Measurements from ENCODE around the gene NPL. TPM values are rescaled to one million over a fixed set of nuclear protein-coding genes. Genes with fewer than 3 reads are reported as not detected.
A peak's percentile ranks its signal among the peaks of the same experiment; 100 is the strongest.

Gene NPL
- total RNA-seq, 2 donors from 2014 or later = 3.0 to 4.7 TPM

DNA sequence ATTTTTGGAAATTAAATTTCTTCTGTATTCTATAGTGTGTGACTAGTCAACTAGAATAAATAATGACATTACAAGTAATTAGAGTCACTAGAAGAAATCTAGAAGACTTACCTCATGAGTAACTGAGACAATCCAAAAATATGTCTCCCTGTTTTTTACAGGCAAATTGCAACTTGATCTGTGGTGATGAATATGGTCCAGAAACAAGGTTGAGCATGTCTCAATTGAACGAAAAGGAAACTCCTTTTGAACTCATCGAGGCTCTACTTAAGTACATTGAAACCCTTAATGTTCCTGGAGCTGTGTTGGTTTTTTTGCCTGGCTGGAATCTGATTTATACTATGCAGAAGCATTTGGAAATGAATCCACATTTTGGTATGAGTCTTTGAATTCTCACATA lies 86.3 kb downstream of the NPL start:
- DNase-seq (no peak), ATAC-seq (no peak)
- H3K27ac Mint-ChIP-seq = no peak overlapping the region
- no peak overlapping the region for H3K4me3 Mint-ChIP-seq
- no peaks in the 10 kb centered on the region for H3K27me3 Mint-ChIP-seq
- peaks cover 26% of the 10 kb centered on the region for H3K36me3 Mint-ChIP-seq (ENCODE audit: low read depth)
- peaks cover 23% of the 10 kb centered on the region for H3K4me1 Mint-ChIP-seq
- no peaks in the 10 kb centered on the region for H3K9me3 ChIP-seq (ENCODE audit: control insufficient read depth, low read length, poor library complexity, severe bottlenecking)

DNA sequence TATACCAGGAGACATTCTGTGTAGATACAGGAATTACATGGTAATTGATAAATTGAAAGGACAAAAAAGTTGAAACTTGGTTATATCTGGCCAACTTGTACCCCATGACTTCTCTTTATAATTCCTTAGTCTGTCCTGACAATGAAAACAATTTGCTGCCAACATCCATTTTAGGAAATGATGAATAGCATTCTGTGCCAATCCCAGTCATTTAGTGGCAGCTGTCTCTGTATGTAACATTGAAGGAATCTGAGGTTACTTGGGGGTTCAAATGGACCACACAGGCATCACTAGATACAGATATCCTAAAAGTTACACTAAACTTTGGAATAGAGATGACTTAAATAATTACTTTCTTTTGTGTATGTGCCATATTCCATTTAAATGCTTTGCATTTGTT lies 87.8 kb downstream of the NPL start:
- H3K4me1 Mint-ChIP-seq = peaks cover 21% of the 10 kb centered on the region
- no peaks in the 10 kb centered on the region for H3K9me3 ChIP-seq (ENCODE audit: control insufficient read depth, low read length, poor library complexity, severe bottlenecking)
- H3K4me3 Mint-ChIP-seq = no peak overlapping the region
- ATAC-seq (no peak), DNase-seq (no peak)
- H3K27ac Mint-ChIP-seq = peak overlapping the region; percentile 57
- H3K27me3 Mint-ChIP-seq = no peaks in the 10 kb centered on the region
- H3K36me3 Mint-ChIP-seq (ENCODE audit: low read depth) = peaks cover 27% of the 10 kb centered on the region

GRCh38 chr1:182877842-182878241 lies 88.3 kb downstream of the NPL start:
- DNase-seq = no peak

More at GRCh38 chr1:182877842-182878241, 88.3 kb downstream of the NPL start:
- peaks cover 27% of the 10 kb centered on the region for H3K36me3 Mint-ChIP-seq (ENCODE audit: low read depth)
- no peaks in the 10 kb centered on the region for H3K9me3 ChIP-seq (ENCODE audit: control insufficient read depth, low read length, poor library complexity, severe bottlenecking)
- H3K27me3 Mint-ChIP-seq = no peaks in the 10 kb centered on the region
- H3K27ac Mint-ChIP-seq = no peak overlapping the region
- peaks cover 21% of the 10 kb centered on the region for H3K4me1 Mint-ChIP-seq
- no peak for ATAC-seq
- H3K4me3 Mint-ChIP-seq = no peak overlapping the region

Other genes with a start within 250 kb of the NPL start
- 1 to 10 TPM; 4.3 to 7.4 TPM for gene RNASEL, start 200.5 kb upstream of the NPL start, total RNA-seq
- gene RGS16, start 185.4 kb upstream of the NPL start, total RNA-seq = 10 to 100 TPM; 23.4 to 23.5 TPM
- not detected for gene RGS8, start 105.2 kb upstream of the NPL start, total RNA-seq
- 100 to 1,000 TPM; 273 to 300 TPM for gene DHX9, start 49.6 kb downstream of the NPL start, total RNA-seq
- not detected for gene SHCBP1L, start 163.4 kb downstream of the NPL start, total RNA-seq
- gene LAMC1, start 233.6 kb downstream of the NPL start, total RNA-seq = under 1 TPM; 0.70 to 0.83 TPM

Data from T-helper 17 cell (primary cell).